GM10248 (cell line): ENCODE measurements around the gene PIK3AP1.
"Not testable (repeated sequence)": the region's sequence is repeated elsewhere in the genome, so short reads cannot be mapped to it uniquely, and the experiment has no call there.

Experiments used
- CTCF ChIA-PET: fragments of 300-600 bp; sonication (Branson Sonifier 250); formaldehyde crosslinking; extraction: SDS; loops from one replicate; lab custom pipeline; 2021; ENCODE audit warnings: antibody characterized with exemption; lab: Yijun Ruan, JAX
- POLR2A ChIA-PET: fragments of 350-650 bp; sonication (Branson Sonifier 250); formaldehyde crosslinking; extraction: SDS; loops from one replicate; lab custom pipeline; 2020; ENCODE audit warnings: antibody characterized with exemption; lab: Yijun Ruan, JAX
- DNase-seq: peaks from one replicate; pipeline ENCODE4 v3.0.0; 2012; ENCODE audit errors: extremely low spot score
- TF ChIP-seq, protein P1 (sequence below): IDR thresholded peaks from 2 replicates; pipeline ENCODE4 v1.5.1; 2012; ENCODE audit warnings: mild to moderate bottlenecking, low read depth; ENCODE audit errors: extremely low read depth, missing control alignments, control extremely low read depth

PIK3AP1 gene

DNA sequence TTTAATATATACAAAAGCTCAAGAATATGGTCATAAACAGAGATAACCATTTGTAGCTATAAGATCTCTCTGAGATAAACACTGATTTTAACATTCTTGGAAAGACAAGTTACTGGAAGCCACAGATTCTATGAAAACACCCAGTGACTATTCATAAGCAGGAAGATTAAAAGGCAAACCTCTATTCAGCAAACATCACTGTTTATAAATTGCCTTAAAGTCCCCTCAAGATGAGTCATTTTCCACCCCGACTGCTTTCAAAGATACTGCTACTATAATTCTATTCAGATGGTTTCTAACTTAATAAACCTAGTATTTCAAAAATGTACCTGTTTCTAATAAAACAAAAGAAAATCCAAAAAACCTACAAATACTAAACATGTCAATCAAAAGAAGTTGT, 154.5 kb downstream of the PIK3AP1 start:
- peak; percentile 29 for DNase-seq
- TF ChIP-seq, protein P1, sequence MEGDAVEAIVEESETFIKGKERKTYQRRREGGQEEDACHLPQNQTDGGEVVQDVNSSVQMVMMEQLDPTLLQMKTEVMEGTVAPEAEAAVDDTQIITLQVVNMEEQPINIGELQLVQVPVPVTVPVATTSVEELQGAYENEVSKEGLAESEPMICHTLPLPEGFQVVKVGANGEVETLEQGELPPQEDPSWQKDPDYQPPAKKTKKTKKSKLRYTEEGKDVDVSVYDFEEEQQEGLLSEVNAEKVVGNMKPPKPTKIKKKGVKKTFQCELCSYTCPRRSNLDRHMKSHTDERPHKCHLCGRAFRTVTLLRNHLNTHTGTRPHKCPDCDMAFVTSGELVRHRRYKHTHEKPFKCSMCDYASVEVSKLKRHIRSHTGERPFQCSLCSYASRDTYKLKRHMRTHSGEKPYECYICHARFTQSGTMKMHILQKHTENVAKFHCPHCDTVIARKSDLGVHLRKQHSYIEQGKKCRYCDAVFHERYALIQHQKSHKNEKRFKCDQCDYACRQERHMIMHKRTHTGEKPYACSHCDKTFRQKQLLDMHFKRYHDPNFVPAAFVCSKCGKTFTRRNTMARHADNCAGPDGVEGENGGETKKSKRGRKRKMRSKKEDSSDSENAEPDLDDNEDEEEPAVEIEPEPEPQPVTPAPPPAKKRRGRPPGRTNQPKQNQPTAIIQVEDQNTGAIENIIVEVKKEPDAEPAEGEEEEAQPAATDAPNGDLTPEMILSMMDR, result no peak
- POLR2A ChIA-PET, result no interaction called here
- CTCF ChIA-PET, result interaction anchor here (1.0 to 1.5 kb wide), 4 partner anchors 10 to 21 kb away, joined by 3 to 4 read pairs (median 4); no protein-coding TSS in a partner anchor

GRCh38 chr10:96560966-96561887, 159.1 kb downstream of the PIK3AP1 start:
- CTCF ChIA-PET, result interaction anchor here (1.0 kb wide), 1 partner anchor 16 kb away, joined by 3 read pairs; no protein-coding TSS in a partner anchor
- TF ChIP-seq, protein P1, result no peak
- DNase-seq, result no peak
- POLR2A ChIA-PET, result no interaction called here

DNA sequence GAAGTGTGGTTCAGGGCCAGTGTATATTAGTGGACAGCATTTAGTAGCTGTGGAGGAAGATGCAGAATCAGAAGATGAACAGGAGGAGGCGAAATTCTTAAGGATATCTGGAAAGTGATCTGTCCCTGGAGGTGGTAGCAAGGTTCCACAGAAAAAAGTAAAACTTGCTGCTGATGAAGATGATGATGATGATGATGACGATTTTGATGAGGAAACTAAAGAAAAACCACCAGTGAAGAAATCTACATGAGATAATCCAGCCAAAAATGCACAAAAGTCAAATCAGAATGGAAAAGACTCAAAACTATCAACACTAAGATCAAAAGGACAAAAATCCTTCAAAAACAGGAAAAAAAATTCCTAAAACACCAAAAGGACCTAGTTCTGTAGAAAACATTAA, 159.8 kb downstream of the PIK3AP1 start:
- DNase-seq, result no peak
- TF ChIP-seq, protein P1, result no peak
- POLR2A ChIA-PET, result no interaction called here
- CTCF ChIA-PET, result no interaction called here

GRCh38 chr10:96556003-96556402, 164.3 kb downstream of the PIK3AP1 start:
- ChIA-PET POLR2A (no interaction called here), CTCF (interaction anchor here (0.8 to 1.7 kb wide), 4 partner anchors 10 to 654 kb away, joined by 3 to 7 read pairs (median 4); no protein-coding TSS in a partner anchor)
- TF ChIP-seq, protein P1, result peak; percentile 49
- no peak for DNase-seq

- DNase-seq, result no peak
- ChIA-PET POLR2A (interaction anchor here (0.6 kb wide), 1 partner anchor 153 kb away, joined by 6 read pairs; no protein-coding TSS in a partner anchor), CTCF (interaction anchor here (1.1 to 1.7 kb wide), 2 partner anchors 10 to 181 kb away, joined by 4 to 7 read pairs; no protein-coding TSS in a partner anchor)
- TF ChIP-seq, protein P1, result no peak
These were observed 165.0 kb downstream of the PIK3AP1 start for GRCh38 chr10:96555330-96555729.

- TF ChIP-seq, protein P1, result no peak
- ChIA-PET CTCF (no interaction called here), POLR2A (no interaction called here)
- DNase-seq, result no peak
These were observed 171.7 kb downstream of the PIK3AP1 start for GRCh38 chr10:96548589-96548988.

GRCh38 chr10:96545558-96545957, 174.8 kb downstream of the PIK3AP1 start:
- CTCF ChIA-PET, result interaction anchor here (0.9 to 2.1 kb wide), 5 partner anchors 16 to 627 kb away, joined by 3 to 6 read pairs (median 3); partner anchors contain the start of gene TLL2
- POLR2A ChIA-PET, DNase-seq: not testable (repeated sequence)
